Measurements from ENCODE around the gene VAC14. TPM values are rescaled to one million over a fixed set of nuclear protein-coding genes. Genes with fewer than 3 reads are reported as not detected.

The VAC14 gene
- total and polyA plus RNA-seq, 4 donors, result 27.6 to 60.8 (median 50.9) TPM

- peaks cover 0 to 11% (median 2%) of the 10 kb centered on the region in 5 donors for H3K4me1 ChIP-seq (ENCODE audit: control insufficient read depth in 5 of 5, insufficient read depth in 5 of 5, low read length in 5 of 5)
- no peak overlapping the region for H3K9ac ChIP-seq (ENCODE audit: insufficient read depth in 1 of 2, low read length in 2 of 2)
- H3K9me3 ChIP-seq (ENCODE audit: control insufficient read depth in 4 of 4, insufficient read depth in 3 of 4, low read length in 3 of 4), result peaks cover 0 to 4% (median 0%) of the 10 kb centered on the region in 4 donors
- 82 to 83% methylated on average over 3 of the region's 3 CpGs for WGBS, 2 donors
- no peak overlapping the region for H3K27ac ChIP-seq (ENCODE audit: low read depth in 1 of 2, low read length in 1 of 2)
- H3K36me3 ChIP-seq (ENCODE audit: control insufficient read depth in 4 of 4, insufficient read depth in 4 of 4, low read length in 4 of 4), result peaks cover 0 to 3% (median 0%) of the 10 kb centered on the region in 4 donors
- no peaks in the 10 kb centered on the region for H3K27me3 ChIP-seq (ENCODE audit: control insufficient read depth in 3 of 3, insufficient read depth in 3 of 3, low read length in 2 of 3)
- DNase-seq (no peak), ATAC-seq (ENCODE audit: insufficient read depth, low FRiP score) (no peak)
- no peak overlapping the region for H3K4me3 ChIP-seq
- TF ChIP-seq CTCF (IDR thresholded peaks at IDR 0.05; ENCODE audit: control extremely low read depth, extremely low read depth), result no peak
Measured at GRCh38 chr16:70801611-70802010, 653 bp upstream of the VAC14 start.

GRCh38 chr16:70800311-70800710, 647 bp downstream of the VAC14 start:
- Histone ChIP-seq H3K36me3 (ENCODE audit: control insufficient read depth in 4 of 4, insufficient read depth in 4 of 4, low read length in 4 of 4) (peaks cover 0 to 3% (median 0%) of the 10 kb centered on the region in 4 donors), H3K27me3 (ENCODE audit: control insufficient read depth in 3 of 3, insufficient read depth in 3 of 3, low read length in 2 of 3) (no peaks in the 10 kb centered on the region), H3K27ac (ENCODE audit: low read depth in 1 of 2, low read length in 1 of 2) (peak overlapping the region in 1 of 2 donors; percentile 82), H3K4me3 (peak overlapping the region; percentile 95), H3K4me1 (ENCODE audit: control insufficient read depth in 5 of 5, insufficient read depth in 5 of 5, low read length in 5 of 5) (peaks cover 0 to 11% (median 2%) of the 10 kb centered on the region in 5 donors), H3K9ac (ENCODE audit: insufficient read depth in 1 of 2, low read length in 2 of 2) (peak overlapping the region; percentile 57 to 59), H3K9me3 (ENCODE audit: control insufficient read depth in 4 of 4, insufficient read depth in 3 of 4, low read length in 3 of 4) (peaks cover 0 to 4% (median 0%) of the 10 kb centered on the region in 4 donors)
- no peak for TF ChIP-seq CTCF (IDR thresholded peaks at IDR 0.05; ENCODE audit: control extremely low read depth, extremely low read depth)
- WGBS, 2 donors, result 10 to 14% methylated on average over 7 of the region's 7 CpGs
- DNase-seq, result no peak
- ATAC-seq (ENCODE audit: insufficient read depth, low FRiP score), result no peak

- TF ChIP-seq CTCF (IDR thresholded peaks at IDR 0.05; ENCODE audit: control extremely low read depth, extremely low read depth), result no peak
- Histone ChIP-seq H3K36me3 (ENCODE audit: control insufficient read depth in 4 of 4, insufficient read depth in 4 of 4, low read length in 4 of 4) (peaks cover 0 to 3% (median under 1%) of the 10 kb centered on the region in 4 donors), H3K9me3 (ENCODE audit: control insufficient read depth in 4 of 4, insufficient read depth in 3 of 4, low read length in 3 of 4) (no peaks in the 10 kb centered on the region), H3K9ac (ENCODE audit: insufficient read depth in 1 of 2, low read length in 2 of 2) (no peak overlapping the region), H3K4me3 (no peak overlapping the region), H3K4me1 (ENCODE audit: control insufficient read depth in 5 of 5, insufficient read depth in 5 of 5, low read length in 5 of 5) (peaks cover 0 to 11% (median 2%) of the 10 kb centered on the region in 5 donors), H3K27me3 (ENCODE audit: control insufficient read depth in 3 of 3, insufficient read depth in 3 of 3, low read length in 2 of 3) (no peaks in the 10 kb centered on the region), H3K27ac (ENCODE audit: low read depth in 1 of 2, low read length in 1 of 2) (no peak overlapping the region)
- ATAC-seq (ENCODE audit: insufficient read depth, low FRiP score), result no peak
- 42 to 74% methylated on average over 3 of the region's 3 CpGs for WGBS, 2 donors
- DNase-seq, result no peak
Measured at GRCh38 chr16:70796301-70796700, 4.7 kb downstream of the VAC14 start.

Measured in lung (tissue), 12 donors.